Lower lobe of right lung (tissue), 2 donors: ENCODE data around the gene C2orf69. TPM values are rescaled to one million over a fixed set of nuclear protein-coding genes. Genes with fewer than 3 reads are reported as not detected.

Experiments
- ATAC-seq, 2 donors: fragments of 200-7000 bp; cut with Tn5 transposase; one replicate each; pipeline ENCODE4 v1.9.1; 2020 to 2022; ENCODE audit warnings: mild to moderate bottlenecking in 2 of 2, moderate library complexity in 2 of 2
- DNase-seq: peaks from one replicate; pipeline ENCODE4 v3.0.0-alpha.2; 2020
- H3K27ac ChIP-seq: fragments of 200-600 bp; one replicate; pipeline ENCODE4 v1.8.0; 2022
- H3K27me3 ChIP-seq: fragments of 200-600 bp; one replicate; pipeline ENCODE4 v1.8.0; 2022; ENCODE audit warnings: low read depth
- H3K36me3 ChIP-seq: fragments of 200-600 bp; one replicate; pipeline ENCODE4 v1.8.0; 2022; ENCODE audit warnings: mild to moderate bottlenecking
- H3K4me1 ChIP-seq: fragments of 200-600 bp; one replicate; pipeline ENCODE4 v1.8.0; 2022
- H3K4me3 ChIP-seq: fragments of 200-600 bp; one replicate; pipeline ENCODE4 v1.8.0; 2022; ENCODE audit warnings: mild to moderate bottlenecking
- H3K9me3 ChIP-seq: fragments of 200-600 bp; one replicate; pipeline ENCODE4 v1.8.0; 2022
- intact Hi-C: fragments of 100-400 bp; cut with DNase I; formaldehyde crosslinking; loops from one replicate; pipeline ENCODE4 v1.11.0; 2022
- total RNA-seq: library from RNA; stranded (reverse); fragmentation: NEBNext Ultra II Directional; extraction: Animal tissue kit (Norgen Biotek cat#: 25700); gene quantifications from one replicate; pipeline ENCODE4 v1.2.1, GENCODE V29; 2021
- TF ChIP-seq, protein P1 (sequence below): fragments of 200-600 bp; IDR thresholded peaks from one replicate; pipeline ENCODE4 v1.8.0; 2022; ENCODE audit warnings: antibody characterized with exemption, mild to moderate bottlenecking
- donor health status: DM: no; HTN: yes; CAD: no; lungs with severe emphysema.

The C2orf69 gene
- total RNA-seq, 1 donor from 2014 or later, result 12.5 TPM

DNA sequence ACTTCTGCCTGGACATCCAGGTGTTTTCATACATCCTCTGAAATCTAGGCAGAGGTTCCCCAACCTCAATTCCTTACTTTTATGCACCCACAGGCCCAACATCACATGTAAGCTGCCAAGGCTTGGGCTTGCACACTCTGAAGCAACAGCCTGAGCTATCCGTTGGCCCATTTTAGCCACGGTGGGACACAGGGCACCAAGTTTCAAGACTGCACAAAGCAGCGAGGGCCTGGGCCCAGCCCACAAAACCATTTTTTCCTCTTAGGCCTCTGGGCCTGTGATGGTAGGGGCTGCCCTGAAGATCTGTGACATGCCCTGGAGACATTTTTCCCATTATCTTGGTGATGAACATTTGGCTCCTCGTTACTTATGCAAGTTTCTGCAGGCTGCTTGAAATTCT lies 5.9 kb downstream of the C2orf69 start:
- ATAC-seq, result no peak
- no peaks in the 10 kb centered on the region for H3K27me3 ChIP-seq
- H3K4me1 ChIP-seq, result peaks cover 23% of the 10 kb centered on the region
- no peak overlapping the region for H3K4me3 ChIP-seq
- TF ChIP-seq, protein P1, sequence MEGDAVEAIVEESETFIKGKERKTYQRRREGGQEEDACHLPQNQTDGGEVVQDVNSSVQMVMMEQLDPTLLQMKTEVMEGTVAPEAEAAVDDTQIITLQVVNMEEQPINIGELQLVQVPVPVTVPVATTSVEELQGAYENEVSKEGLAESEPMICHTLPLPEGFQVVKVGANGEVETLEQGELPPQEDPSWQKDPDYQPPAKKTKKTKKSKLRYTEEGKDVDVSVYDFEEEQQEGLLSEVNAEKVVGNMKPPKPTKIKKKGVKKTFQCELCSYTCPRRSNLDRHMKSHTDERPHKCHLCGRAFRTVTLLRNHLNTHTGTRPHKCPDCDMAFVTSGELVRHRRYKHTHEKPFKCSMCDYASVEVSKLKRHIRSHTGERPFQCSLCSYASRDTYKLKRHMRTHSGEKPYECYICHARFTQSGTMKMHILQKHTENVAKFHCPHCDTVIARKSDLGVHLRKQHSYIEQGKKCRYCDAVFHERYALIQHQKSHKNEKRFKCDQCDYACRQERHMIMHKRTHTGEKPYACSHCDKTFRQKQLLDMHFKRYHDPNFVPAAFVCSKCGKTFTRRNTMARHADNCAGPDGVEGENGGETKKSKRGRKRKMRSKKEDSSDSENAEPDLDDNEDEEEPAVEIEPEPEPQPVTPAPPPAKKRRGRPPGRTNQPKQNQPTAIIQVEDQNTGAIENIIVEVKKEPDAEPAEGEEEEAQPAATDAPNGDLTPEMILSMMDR, result no peak
- intact Hi-C loops, result no loop called here
- no peaks in the 10 kb centered on the region for H3K9me3 ChIP-seq
- no peak for DNase-seq
- H3K36me3 ChIP-seq, result peaks cover 16% of the 10 kb centered on the region
- H3K27ac ChIP-seq, result no peak overlapping the region

DNA sequence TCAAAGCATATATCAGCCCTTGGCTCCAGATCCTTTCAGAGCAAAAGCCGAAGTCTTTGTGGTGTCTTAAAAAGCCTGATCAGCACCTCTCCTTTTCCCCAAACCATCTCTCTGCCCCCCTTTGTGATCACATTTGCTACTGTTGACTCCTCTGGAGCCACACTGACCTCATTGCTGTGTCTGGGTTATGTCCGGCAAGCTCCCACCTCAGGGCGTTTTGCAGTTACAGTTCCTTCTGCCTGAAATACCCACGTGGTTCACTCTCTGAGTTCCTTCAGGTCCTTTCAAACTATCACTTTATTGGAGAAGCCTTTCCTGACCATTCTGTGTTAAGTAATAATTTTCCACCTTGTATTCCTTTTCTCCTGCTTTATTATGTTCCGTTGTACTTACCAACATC lies 11.8 kb downstream of the C2orf69 start:
- intact Hi-C loops, result no loop called here
- no peaks in the 10 kb centered on the region for H3K9me3 ChIP-seq
- TF ChIP-seq, protein P1, result no peak
- peaks cover 22% of the 10 kb centered on the region for H3K36me3 ChIP-seq
- H3K27me3 ChIP-seq, result no peaks in the 10 kb centered on the region
- H3K27ac ChIP-seq, result no peak overlapping the region
- no peak overlapping the region for H3K4me3 ChIP-seq
- DNase-seq, result no peak
- H3K4me1 ChIP-seq, result no peaks in the 10 kb centered on the region
- no peak for ATAC-seq

DNA sequence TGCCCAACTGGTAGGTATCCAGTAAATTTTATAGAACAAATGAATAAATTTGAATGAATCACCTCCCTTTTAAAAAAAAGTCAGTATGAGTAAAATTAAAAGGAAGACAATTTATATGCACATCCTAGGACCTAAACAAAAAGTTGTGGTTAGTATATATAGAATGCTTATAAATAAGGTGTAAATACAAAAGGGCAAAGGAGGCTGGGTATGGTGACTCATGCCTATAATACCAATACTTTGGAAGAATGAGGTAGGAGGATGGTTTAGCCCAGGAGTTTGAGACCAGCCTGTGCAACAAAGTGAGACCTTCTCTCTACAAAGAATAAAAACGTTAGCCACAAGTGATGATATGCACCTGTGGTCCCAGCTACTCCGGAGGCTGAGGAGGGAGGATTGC lies 12.8 kb downstream of the C2orf69 start:
- Histone ChIP-seq H3K9me3 (no peaks in the 10 kb centered on the region), H3K27ac (no peak overlapping the region), H3K4me1 (no peaks in the 10 kb centered on the region), H3K36me3 (peaks cover 19% of the 10 kb centered on the region), H3K4me3 (no peak overlapping the region), H3K27me3 (no peaks in the 10 kb centered on the region)
- ATAC-seq (no peak), DNase-seq (no peak)
- TF ChIP-seq, protein P1, result no peak
- intact Hi-C loops, result no loop called here

DNA sequence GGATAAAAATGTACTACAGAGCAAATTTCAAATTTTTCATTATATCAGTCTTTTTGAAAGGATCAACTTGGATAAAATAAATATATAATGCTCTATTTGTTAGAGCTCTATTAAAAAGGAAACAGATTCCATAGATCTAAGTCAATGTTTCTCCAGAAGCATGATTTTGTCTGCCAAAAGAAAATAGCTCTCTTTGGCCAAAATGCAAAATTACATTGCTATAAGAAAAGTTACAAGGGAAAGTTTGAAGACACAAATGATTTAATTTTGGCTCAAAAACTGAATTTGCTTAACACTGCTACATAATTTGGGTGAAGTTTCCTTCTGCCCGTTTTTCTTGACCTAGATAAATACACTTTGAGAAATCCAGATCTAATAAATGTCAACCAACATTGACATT lies 15.7 kb downstream of the C2orf69 start:
- ATAC-seq (no peak), DNase-seq (no peak)
- no peak overlapping the region for H3K4me3 ChIP-seq
- no peaks in the 10 kb centered on the region for H3K9me3 ChIP-seq
- TF ChIP-seq, protein P1, result no peak
- intact Hi-C loops, result no loop called here
- H3K4me1 ChIP-seq, result no peaks in the 10 kb centered on the region
- H3K27me3 ChIP-seq, result no peaks in the 10 kb centered on the region
- H3K36me3 ChIP-seq, result peaks cover 33% of the 10 kb centered on the region
- H3K27ac ChIP-seq, result no peak overlapping the region

DNA sequence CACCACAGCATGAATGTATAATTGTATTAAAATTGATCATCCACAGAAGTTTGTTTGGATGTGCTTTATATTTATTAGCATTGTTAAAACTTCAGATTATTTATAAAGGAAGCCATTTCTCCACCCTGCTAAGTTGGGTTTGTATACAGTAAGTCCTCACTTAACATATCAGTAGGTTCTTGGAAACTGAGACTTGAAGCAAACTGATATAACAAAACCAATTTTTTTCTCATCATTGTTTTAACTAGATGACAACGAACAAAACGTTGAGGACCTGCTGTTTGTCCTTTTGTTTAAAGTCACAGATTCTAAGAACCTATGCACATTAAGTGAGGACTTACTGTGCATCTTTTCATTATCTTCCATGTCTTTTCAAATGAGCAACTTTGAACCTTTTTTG lies 17.1 kb downstream of the C2orf69 start:
- H3K27ac ChIP-seq, result no peak overlapping the region
- DNase-seq, result no peak
- no peak overlapping the region for H3K4me3 ChIP-seq
- no peaks in the 10 kb centered on the region for H3K9me3 ChIP-seq
- H3K4me1 ChIP-seq, result no peaks in the 10 kb centered on the region
- TF ChIP-seq, protein P1, result no peak
- intact Hi-C loops, result no loop called here
- ATAC-seq, result no peak
- peaks cover 47% of the 10 kb centered on the region for H3K36me3 ChIP-seq
- no peaks in the 10 kb centered on the region for H3K27me3 ChIP-seq

DNA sequence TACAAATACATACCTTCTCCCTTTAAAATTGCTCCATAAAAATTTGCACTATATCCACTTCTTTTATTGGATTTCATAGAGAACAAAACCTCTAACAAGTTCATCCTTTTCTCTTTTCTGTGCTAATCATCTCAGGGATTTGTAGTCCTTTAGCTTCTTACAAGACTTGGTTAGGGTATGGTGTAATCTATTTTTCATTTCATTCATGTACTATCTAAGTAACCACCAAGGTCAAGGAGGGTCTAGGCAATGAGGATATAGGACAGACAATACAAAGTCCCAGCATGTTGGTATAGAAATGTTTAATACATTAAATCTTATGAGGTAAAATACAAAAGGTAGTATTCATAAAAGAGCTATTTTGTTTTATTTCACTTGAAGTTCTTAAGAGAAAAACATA lies 17.5 kb downstream of the C2orf69 start:
- Histone ChIP-seq H3K27ac (no peak overlapping the region), H3K36me3 (peaks cover 51% of the 10 kb centered on the region), H3K9me3 (no peaks in the 10 kb centered on the region), H3K27me3 (no peaks in the 10 kb centered on the region), H3K4me3 (no peak overlapping the region), H3K4me1 (no peaks in the 10 kb centered on the region)
- DNase-seq (no peak), ATAC-seq (no peak)
- TF ChIP-seq, protein P1, result no peak
- intact Hi-C loops, result no loop called here
